Effector CD8-positive, alpha-beta T cell (primary cell): ENCODE measurements around the gene PHF14.

ENCODE experiments used
- DNase-seq: peaks from one replicate; lab custom pipeline; 2025; lab: John Stamatoyannopoulos, UW

PHF14 gene

DNA sequence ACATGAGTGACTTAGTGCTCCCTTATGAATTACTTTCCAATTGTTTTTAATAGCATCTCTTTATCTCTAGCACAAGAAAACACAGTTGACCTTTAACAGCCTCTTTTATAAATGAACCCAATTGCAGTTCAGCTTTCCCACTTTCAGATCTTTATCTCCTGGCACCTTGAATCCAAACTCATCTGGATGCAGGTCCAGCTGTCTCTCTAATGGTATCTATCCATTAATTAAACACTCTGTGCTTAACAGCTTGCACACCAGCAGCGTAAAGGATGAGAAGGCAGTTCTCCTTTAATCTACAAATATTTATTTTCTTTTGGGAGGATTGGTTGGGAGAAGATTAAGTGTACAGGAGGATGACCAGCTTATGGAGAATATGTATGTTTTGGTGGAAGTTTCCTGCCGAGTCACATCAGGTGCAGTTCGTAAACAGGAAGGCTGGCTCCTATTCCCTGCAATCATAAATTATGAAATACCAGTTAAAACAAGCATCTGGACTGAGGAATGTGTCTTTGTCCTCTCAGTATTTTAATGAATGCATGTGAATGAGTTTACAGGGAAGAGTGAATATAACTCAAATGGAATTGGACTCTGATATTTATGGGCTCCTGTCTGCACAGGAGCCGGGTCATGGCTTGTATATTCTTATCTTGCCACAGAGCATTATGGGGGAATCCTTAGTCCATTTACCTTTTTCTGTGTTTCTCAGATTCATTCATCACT, 232.7 kb downstream of the PHF14 start:
- no peak for DNase-seq

DNA sequence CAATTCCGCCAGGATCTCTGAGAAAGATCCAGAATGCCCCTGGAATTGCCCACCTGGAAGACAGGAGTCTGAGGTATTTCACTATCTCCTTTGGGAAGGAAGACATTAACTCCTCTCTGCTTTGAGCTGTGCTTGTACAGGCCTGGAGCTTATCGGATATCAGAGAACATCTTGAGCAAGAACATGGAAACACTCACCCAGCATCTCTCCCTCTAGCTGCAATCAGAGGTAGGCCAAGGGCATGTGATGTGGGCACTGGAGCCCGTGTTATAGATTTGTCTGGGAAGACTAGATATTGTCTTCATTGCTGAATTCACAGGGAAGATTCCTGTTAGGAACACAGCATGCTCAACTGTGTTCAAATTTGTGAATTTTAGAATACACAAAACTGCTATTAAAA, 233.9 kb downstream of the PHF14 start:
- DNase-seq = no peak

DNA sequence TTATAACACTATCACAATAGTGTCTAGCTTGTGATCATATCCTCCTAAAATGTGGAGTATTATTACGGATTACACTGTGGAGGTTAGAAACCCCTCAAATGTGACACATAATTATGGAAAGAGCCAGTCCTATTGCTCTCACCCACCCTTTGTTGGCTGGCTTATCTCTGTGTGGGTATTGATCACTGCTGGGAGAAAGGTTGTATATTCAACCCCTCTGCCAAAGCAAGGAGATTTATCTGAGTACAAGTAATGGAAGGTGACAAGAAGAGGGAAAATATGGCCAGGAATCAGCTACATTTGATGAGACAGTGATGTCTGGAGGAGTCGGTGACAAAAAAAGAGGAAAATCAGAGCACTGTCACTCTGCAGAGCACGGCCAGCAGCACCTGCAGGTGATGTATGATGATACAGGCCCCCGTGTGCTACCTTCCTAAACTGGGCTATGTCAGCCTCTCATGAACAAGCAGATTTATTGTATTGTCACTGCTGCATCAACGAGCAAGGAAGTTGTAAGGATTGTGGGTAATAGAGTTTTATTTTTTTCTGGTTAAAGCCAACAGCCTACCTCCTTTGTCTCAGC, 235.3 kb downstream of the PHF14 start:
- no peak for DNase-seq

DNA sequence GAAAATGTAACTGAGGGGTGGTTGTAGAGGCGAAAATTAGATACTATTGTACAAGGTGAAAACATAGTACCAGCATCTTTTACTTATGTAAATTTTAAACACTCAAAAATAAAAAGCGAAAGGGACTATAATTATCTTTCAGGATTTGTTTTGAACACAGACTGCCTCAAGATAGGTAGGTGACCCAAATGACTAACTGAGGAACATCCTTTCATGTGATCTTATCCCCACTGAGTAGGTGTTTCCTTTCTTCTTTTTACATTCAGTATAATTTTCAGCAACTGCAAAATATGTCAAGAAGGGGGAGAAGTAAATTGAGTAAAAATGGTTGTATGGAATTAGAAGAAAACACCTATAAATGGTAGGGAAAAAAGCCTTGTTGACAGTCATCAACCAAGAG, 236.7 kb downstream of the PHF14 start:
- DNase-seq = no peak

DNA sequence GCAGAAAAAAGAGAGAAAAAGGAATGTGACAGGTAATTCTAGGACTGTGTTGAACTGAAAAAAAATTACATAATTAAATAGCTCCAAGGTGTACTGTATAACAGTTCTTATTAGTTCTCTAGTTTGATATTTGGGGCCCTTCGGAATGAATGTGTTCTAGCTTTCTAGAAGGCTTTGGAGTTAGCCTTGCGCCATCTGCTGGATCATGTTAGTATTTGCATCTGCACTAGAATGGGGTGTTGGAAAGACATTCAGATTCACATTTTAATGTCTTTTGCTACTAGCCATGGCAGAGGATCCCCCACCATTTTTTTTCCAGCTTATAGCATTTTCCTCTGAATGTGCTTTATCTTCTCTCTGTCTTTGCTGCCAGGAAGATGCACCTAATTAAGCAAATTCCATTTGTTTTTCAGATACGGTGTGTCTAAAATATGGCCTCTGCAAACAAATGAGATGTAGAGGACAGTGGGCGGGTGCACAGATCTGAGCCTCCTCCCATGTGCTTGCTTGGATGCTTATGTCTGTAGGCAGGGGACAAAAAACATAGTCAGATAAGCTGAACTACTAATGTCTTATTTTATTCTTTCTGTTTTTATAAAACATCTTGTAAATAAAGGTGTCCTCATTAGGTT, 238.5 kb downstream of the PHF14 start:
- DNase-seq = peak; percentile 3

DNA sequence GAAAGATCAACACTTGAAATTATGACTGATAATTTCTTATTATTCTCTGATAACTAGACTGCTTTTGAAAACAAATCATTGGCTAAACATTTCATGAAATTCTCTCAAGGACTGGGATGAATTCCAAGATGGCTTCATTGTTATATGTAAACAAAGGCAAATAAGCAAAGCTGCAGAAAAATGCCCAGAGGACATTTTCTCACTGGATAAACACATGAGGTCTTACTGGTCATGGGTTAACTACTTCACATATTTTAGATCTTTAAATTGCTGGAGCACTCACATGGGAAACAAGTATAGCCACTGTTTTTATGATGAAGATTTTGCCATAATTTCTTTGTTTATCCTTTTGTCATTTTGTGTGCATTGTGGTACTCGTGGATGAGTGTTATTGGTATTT, 239.1 kb downstream of the PHF14 start:
- DNase-seq = no peak

DNA sequence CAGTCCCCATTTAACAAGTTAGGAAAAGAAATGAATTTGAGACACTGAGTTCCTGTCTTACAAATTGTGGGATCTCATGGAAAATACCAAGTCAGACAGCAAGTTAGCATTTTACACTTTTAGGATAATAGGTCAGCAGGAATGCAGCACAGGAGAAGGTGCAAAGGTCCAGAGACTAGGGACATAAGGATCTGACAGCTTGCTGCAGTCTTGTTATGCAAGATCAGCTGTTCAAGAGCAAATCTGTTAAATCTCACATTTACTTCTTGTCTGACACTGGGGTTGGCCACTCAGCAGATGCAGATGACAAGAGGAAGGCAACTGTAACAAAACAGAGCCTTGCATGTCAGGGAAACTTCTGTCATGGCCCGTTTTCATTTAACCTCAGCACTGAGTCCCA, 239.6 kb downstream of the PHF14 start:
- DNase-seq = no peak

DNA sequence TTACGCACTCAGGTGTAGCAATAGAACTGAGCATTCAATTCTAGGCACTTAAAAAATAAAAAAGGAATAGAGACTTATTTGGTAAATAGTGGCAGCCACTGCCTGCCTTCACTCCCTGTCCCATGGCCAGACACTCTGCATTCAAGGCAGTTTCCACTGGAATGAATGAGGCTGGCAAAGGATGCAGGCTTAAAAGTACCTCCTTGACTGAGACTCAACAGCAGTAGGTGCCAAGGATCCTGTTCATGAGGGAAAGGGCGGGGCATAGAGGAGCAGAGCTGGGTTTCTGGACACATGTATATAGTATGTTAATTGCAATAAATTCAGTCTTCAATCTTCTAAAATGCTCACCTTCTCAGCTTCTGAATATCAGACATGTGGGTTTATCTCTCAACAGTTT, 242.6 kb downstream of the PHF14 start:
- no peak for DNase-seq

DNA sequence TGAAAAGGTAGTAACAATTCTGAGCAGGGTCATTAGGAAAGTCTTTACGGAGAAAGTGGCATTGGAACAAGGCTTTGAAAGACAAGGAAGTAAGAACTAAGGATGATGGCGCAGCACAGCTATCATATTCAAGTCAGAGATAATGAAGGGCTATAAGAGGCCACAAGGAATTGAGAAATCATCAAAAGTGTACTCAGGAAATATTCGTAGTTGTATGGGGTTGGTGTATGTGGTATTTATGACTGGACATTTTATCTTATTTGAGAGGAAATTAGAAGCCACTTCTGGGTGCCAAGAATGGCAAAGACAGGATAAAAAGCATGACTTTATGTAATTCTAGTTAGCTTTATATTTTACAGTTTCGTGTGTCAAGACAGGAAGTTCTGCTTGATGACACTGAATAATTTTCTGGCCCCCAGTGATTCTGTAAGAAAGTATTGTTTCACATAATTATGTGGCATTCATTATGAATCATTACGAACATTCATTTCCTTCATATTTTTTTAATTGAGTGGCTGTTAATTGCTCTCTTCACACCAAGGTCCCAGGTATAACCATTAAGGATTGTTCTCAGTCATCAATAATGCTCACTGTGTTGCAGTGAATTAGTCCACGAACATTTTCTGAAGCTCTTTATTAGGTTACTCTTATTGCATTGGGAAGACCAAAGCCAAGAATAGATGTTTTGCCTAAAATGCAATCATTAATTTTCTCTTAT, 244.3 kb downstream of the PHF14 start:
- no peak for DNase-seq
